Muscle of leg (tissue), 11 donors: Measurements from ENCODE around the gene UBE2Q2. TPM values are rescaled to one million over a fixed set of nuclear protein-coding genes. Genes with fewer than 3 reads are reported as not detected.
A peak's percentile ranks its signal among the peaks of the same experiment; 100 is the strongest.
"Not testable (repeated sequence)": the region's sequence is repeated elsewhere in the genome, so short reads cannot be mapped to it uniquely, and the experiment has no call there.

Experiments
- DNase-seq: peaks from one replicate; pipeline ENCODE4 v3.0.0; 2013
- H3K27ac ChIP-seq: one replicate; pipeline ENCODE4 v1.5.1; 2013; ENCODE audit warnings: mild to moderate bottlenecking, low read length, control low read depth
- H3K27me3 ChIP-seq: one replicate; pipeline ENCODE4 v1.6.1; 2013; ENCODE audit warnings: low read length; ENCODE audit not compliant: control insufficient read depth, insufficient read depth
- H3K36me3 ChIP-seq: one replicate; pipeline ENCODE4 v1.6.1; 2013; ENCODE audit warnings: low read length; ENCODE audit not compliant: control insufficient read depth, insufficient read depth
- H3K4me1 ChIP-seq: one replicate; pipeline ENCODE4 v1.6.1; 2013; ENCODE audit warnings: low read length; ENCODE audit not compliant: control insufficient read depth, insufficient read depth
- H3K4me3 ChIP-seq: one replicate; pipeline ENCODE4 v1.5.1; 2013; ENCODE audit warnings: low read length, control low read depth
- H3K9me3 ChIP-seq: replicated peaks from 2 replicates; pipeline ENCODE4 v1.6.1; 2013; ENCODE audit warnings: low read depth, low read length; ENCODE audit not compliant: control insufficient read depth
- WGBS: methylation state at CpG from one replicate; pipeline ENCODE4 v1.1.5; 2013; ENCODE audit warnings: missing lambda C conversion rate; ENCODE audit not compliant: insufficient coverage; 5-methylcytosine and 5-hydroxymethylcytosine counted together
- polyA plus RNA-seq, 8 donors: library from polyadenylated mRNA; unstranded; fragments of 120-200 nt; gene quantifications; one replicate each; pipeline versions ENCODE4 v1.2.1 to v1.2.3, GENCODE V29; 2013; ENCODE audit warnings: inconsistent platforms in 1 of 8, low replicate concordance in 1 of 8; ENCODE audit not compliant: insufficient read length in 8 of 8, insufficient read depth in 1 of 8
- total RNA-seq: library from RNA; stranded (reverse); fragments of 120-200 nt; gene quantifications from one replicate; pipeline ENCODE4 v1.2.4, GENCODE V29; 2013

UBE2Q2 gene
- total and polyA plus RNA-seq, 9 donors, result 40.9 to 55.7 (median 45.8) TPM

- H3K4me1 ChIP-seq, result no peaks in the 10 kb centered on the region
- H3K36me3 ChIP-seq, result peaks cover 13% of the 10 kb centered on the region
- peak; percentile 7 for DNase-seq
- no peaks in the 10 kb centered on the region for H3K9me3 ChIP-seq
- H3K4me3 ChIP-seq, result no peak overlapping the region
- H3K27ac ChIP-seq, result no peak overlapping the region
- no peaks in the 10 kb centered on the region for H3K27me3 ChIP-seq
Observed at GRCh38 chr15:75891895-75892294, 48.6 kb downstream of the UBE2Q2 start.

- H3K4me3 ChIP-seq, result no peak overlapping the region
- DNase-seq, result no peak
- H3K36me3 ChIP-seq, result peaks cover 10% of the 10 kb centered on the region
- no peaks in the 10 kb centered on the region for H3K9me3 ChIP-seq
- no peaks in the 10 kb centered on the region for H3K27me3 ChIP-seq
- H3K4me1 ChIP-seq, result no peaks in the 10 kb centered on the region
- H3K27ac ChIP-seq, result no peak overlapping the region
- no CpG with 5 or more reads among the region's 2 CpGs for WGBS
Observed at GRCh38 chr15:75895731-75896130, 52.5 kb downstream of the UBE2Q2 start.

DNA sequence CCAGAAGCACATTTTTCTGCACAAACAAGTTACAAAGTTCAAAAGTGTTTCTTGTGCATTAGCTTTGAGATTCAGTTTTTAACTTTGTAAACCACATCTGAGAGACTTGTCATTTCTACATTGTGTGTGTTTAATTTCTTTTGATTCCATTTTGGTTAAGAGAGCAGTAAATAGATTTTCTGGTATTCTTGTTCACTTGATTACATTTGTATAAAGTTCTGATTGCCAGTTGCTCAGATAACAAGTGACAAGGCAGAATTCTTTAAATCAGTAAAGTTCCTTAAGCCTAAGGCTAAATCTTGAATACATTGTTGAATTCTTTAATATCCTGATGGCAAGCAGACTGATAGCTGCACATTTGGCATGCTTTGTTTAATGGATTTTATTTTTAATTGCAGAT is 57.3 kb downstream of the UBE2Q2 start:
- H3K4me1 ChIP-seq, result peaks cover 13% of the 10 kb centered on the region
- no peaks in the 10 kb centered on the region for H3K27me3 ChIP-seq
- peaks cover 9% of the 10 kb centered on the region for H3K36me3 ChIP-seq
- no peak overlapping the region for H3K4me3 ChIP-seq
- no peaks in the 10 kb centered on the region for H3K9me3 ChIP-seq
- no peak for DNase-seq
- no peak overlapping the region for H3K27ac ChIP-seq

DNA sequence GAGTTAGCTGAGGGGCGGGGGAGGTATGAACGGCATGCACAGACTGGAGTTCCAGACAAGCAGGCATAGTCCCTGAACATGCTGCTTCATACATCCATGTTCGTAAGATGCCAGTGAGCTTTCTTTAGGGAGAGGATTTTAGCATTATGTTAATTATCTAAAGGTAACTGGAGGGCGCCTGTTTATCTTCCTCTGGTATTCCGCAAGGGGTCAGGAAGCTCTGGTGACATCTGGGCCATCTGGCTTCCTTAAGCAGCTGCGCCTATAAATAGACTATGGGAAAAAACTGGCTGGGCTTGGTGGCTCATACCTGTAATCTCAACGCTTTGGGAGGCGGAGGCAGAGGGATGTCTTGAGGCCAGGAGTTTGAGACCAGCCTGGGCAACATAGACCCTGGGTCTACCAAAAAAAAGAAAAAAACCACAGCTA is 58.9 kb downstream of the UBE2Q2 start:
- H3K27ac ChIP-seq, result peak overlapping the region; percentile 23
- no peak overlapping the region for H3K4me3 ChIP-seq
- H3K9me3 ChIP-seq, result no peaks in the 10 kb centered on the region
- H3K36me3 ChIP-seq, result peaks cover 12% of the 10 kb centered on the region
- no peaks in the 10 kb centered on the region for H3K27me3 ChIP-seq
- WGBS, result 26% methylated on average over 3 of the region's 8 CpGs
- DNase-seq, result peak; percentile 66
- H3K4me1 ChIP-seq, result peaks cover 13% of the 10 kb centered on the region

DNA sequence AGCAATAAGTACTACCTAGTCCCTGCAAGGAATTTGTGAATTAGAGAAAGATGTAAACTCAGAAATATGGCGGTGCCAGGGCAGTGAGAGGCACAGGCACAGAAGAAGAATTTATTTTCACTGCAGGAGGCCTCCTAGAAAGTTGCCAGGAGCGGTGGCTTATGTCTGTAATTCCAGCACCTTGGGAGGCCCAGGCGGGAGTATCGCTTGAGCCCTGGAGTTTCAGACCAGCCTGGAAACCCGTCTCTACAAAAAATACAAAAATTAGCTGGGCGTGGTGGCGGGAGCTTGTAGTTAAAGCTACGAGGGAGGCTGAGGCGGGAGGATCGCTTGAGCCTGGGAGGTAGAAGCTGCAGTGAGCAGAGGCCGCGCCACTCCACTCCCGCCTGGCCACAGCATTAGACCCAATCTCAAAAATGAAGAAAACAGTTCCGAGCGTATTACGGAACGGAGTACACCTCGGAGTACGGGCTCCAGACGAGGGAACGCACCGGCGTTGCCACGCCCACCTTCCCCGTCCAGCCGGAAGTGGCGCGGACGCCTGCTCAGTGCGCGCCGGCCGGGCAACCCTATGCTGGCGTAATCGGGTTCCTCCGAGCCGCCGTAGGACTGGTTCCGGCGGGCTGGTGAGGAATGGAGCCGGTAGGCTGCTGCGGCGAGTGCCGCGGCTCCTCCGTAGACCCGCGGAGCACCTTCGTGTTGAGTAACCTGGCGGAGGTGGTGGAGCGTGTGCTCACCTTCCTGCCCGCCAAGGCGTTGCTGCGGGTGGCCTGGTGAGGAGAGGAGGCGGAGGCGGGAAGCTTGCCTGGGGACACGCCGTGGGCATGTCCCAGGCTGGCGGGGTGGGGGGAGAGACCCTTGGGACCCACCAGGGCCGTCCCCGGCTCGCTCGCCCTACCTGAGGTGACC is 60.3 kb downstream of the UBE2Q2 start, which contains the start of gene FBXO22:
TSS of gene FBXO22 (plus strand) at position 548 of the 909 bp plus-strand sequence. CDS start at position 634, 86 bp downstream.
- H3K4me1 ChIP-seq, result peaks cover 13% of the 10 kb centered on the region
- 2% methylated on average over 54 of the region's 63 CpGs for WGBS
- DNase-seq, result peak; percentile 94

DNA sequence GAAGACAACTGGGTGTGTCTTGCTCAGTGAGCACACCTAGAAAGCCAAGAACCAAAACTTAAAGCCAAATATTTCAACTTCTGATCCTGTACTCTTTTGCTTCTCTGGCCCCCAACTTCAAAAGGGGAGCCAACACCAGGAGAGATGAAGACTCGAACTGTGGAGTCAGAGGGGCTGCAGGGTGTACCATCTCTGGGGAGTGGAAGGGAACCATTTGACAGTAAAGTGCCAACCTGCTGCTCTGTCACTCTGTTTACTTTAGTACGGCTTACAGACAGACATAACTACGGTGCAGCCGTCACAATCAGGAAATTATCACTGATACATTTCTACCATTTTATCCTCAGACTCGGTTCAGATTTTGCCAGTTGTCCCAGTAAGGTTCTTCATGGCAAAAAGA is 62.0 kb downstream of the UBE2Q2 start:
- 89% methylated on average over 5 of the region's 5 CpGs for WGBS
- Histone ChIP-seq H3K27ac (no peak overlapping the region), H3K9me3 (no peaks in the 10 kb centered on the region), H3K36me3 (peaks cover 13% of the 10 kb centered on the region), H3K4me1 (peaks cover 13% of the 10 kb centered on the region), H3K27me3 (no peaks in the 10 kb centered on the region), H3K4me3 (no peak overlapping the region)
- no peak for DNase-seq

More for the DNA sequence above, 60.3 kb downstream of the UBE2Q2 start, which contains the start of gene FBXO22:
- no peaks in the 10 kb centered on the region for H3K9me3 ChIP-seq
- H3K4me3 ChIP-seq, result peak within 1 kb of the TSS; percentile 97
- no peaks in the 10 kb centered on the region for H3K27me3 ChIP-seq
- peaks cover 10% of the 10 kb centered on the region for H3K36me3 ChIP-seq
- H3K27ac ChIP-seq, result peak within 1 kb of the TSS; percentile 85

GRCh38 chr15:75910355-75910754 is 67.1 kb downstream of the UBE2Q2 start:
- no CpG with 5 or more reads among the region's 3 CpGs for WGBS
- DNase-seq, result not testable (repeated sequence)

GRCh38 chr15:75916978-75917377 is 73.7 kb downstream of the UBE2Q2 start:
- no peak overlapping the region for H3K4me3 ChIP-seq
- no peaks in the 10 kb centered on the region for H3K9me3 ChIP-seq
- no CpG with 5 or more reads among the region's 1 CpG for WGBS
- H3K36me3 ChIP-seq, result peaks cover 16% of the 10 kb centered on the region
- no peak for DNase-seq
- H3K27me3 ChIP-seq, result no peaks in the 10 kb centered on the region
- H3K4me1 ChIP-seq, result no peaks in the 10 kb centered on the region
- H3K27ac ChIP-seq, result no peak overlapping the region

More at GRCh38 chr15:75910355-75910754, 67.1 kb downstream of the UBE2Q2 start:
- H3K27ac ChIP-seq, H3K9me3 ChIP-seq, H3K27me3 ChIP-seq, H3K4me3 ChIP-seq, H3K4me1 ChIP-seq: not testable (repeated sequence)
- peaks cover 12% of the 10 kb centered on the region for H3K36me3 ChIP-seq

GRCh38 chr15:75918135-75918534 is 74.9 kb downstream of the UBE2Q2 start:
- no peaks in the 10 kb centered on the region for H3K9me3 ChIP-seq
- peaks cover 6% of the 10 kb centered on the region for H3K4me1 ChIP-seq
- H3K27ac ChIP-seq, result no peak overlapping the region
- WGBS, result 100% methylated on average over 1 of the region's 1 CpG
- no peak overlapping the region for H3K4me3 ChIP-seq
- no peak for DNase-seq
- no peaks in the 10 kb centered on the region for H3K27me3 ChIP-seq
- H3K36me3 ChIP-seq, result peaks cover 16% of the 10 kb centered on the region

DNA sequence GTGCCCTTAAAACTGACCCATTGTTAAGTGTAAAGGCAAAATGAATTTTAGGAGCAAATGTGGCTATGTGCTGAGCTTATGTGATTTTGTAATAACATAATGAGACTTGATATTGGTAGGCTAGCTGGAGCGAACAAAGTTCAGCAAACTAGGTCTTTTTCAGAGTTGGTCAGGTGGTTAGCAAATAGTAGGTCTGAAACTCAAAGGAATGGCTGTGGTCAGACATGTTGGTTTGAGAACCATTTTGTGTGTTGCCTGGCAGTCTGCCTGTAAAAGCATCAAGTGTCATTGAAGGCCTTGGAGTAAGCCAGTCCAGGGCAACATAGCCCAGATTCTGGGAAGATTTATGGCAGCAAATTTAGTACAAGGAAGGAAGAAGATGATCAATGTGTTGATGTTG is 76.8 kb downstream of the UBE2Q2 start:
- WGBS, result 100% methylated on average over 1 of the region's 1 CpG
- no peak overlapping the region for H3K27ac ChIP-seq
- no peak overlapping the region for H3K4me3 ChIP-seq
- H3K9me3 ChIP-seq, result no peaks in the 10 kb centered on the region
- peaks cover 6% of the 10 kb centered on the region for H3K4me1 ChIP-seq
- H3K27me3 ChIP-seq, result no peaks in the 10 kb centered on the region
- peaks cover 18% of the 10 kb centered on the region for H3K36me3 ChIP-seq
- no peak for DNase-seq
